GM13977 (cell line): ENCODE measurements around the gene EIF3K.

Experiments used
- DNase-seq: peaks from one replicate; pipeline ENCODE4 v3.0.0; 2012; ENCODE audit warnings: low spot score
- CTCF ChIP-seq: IDR thresholded peaks from 2 replicates; pipeline ENCODE4 v1.5.1; 2012; ENCODE audit warnings: mild to moderate bottlenecking, control low read depth; ENCODE audit not compliant: insufficient read depth; ENCODE audit errors: extremely low read depth, missing control alignments
- in situ Hi-C: fragments of 300-500 bp; cut with MboI; formaldehyde crosslinking; loops from one replicate; pipeline ENCODE4 v1.12.0; 2022; ENCODE audit warnings: low sequenced_read_pairs, low pct_unique_long_range_greater_than_20kb, mixed read lengths, inconsistent platforms; ENCODE audit not compliant: unreplicated experiment

The EIF3K gene

GRCh38 chr19:38674388-38675171, 55.6 kb downstream of the EIF3K start:
- TF ChIP-seq CTCF, result no peak
- in situ Hi-C loops, result no loop called here
- DNase-seq, result no peak

GRCh38 chr19:38675611-38676010, 56.6 kb downstream of the EIF3K start:
- TF ChIP-seq CTCF, result no peak
- in situ Hi-C loops, result no loop called here
- no peak for DNase-seq

GRCh38 chr19:38676023-38676877, 57.3 kb downstream of the EIF3K start:
- no peak for TF ChIP-seq CTCF
- in situ Hi-C loops, result no loop called here
- no peak for DNase-seq

- no peak for DNase-seq
- TF ChIP-seq CTCF, result no peak
- in situ Hi-C loops, result no loop called here
Measured at GRCh38 chr19:38676878-38677646, 58.1 kb downstream of the EIF3K start.

- no peak for TF ChIP-seq CTCF
- no peak for DNase-seq
- in situ Hi-C loops, result no loop called here
Measured at GRCh38 chr19:38678217-38678890, 59.4 kb downstream of the EIF3K start.
